Measurements from ENCODE around the gene LAMTOR5. TPM values are rescaled to one million over a fixed set of nuclear protein-coding genes. Genes with fewer than 3 reads are reported as not detected.
A peak's percentile ranks its signal among the peaks of the same experiment; 100 is the strongest.
"Not testable (repeated sequence)": the region's sequence is repeated elsewhere in the genome, so short reads cannot be mapped to it uniquely, and the experiment has no call there.

The LAMTOR5 gene
- total and polyA plus RNA-seq, 2 experiments from 2014 or later: 45.4 to 168 TPM

DNA sequence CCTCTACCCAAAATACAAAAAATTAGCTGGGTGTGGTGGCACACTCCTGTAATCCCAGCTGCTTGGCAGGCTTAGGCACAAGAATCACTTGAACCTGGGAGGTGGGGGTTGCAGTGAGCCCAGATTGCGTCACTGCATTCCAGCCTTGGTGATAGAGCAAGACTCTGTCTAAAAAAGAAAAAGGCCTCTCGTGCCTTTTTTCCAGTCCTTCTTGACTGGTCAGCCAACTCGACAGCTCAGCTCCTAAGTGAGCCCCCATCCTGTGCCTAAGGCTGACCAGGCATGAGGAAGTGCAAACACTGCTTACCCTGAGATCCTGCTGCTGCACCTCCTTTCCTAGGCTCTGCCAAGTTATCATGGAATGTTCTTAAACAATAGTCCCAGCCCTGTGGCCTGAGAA, 33.4 kb upstream of the LAMTOR5 start:
- Histone ChIP-seq H3K36me3 (replicated peaks; ENCODE audit: insufficient read depth, low read depth) (no peaks in the 10 kb centered on the region), H3K27me3 (no peaks in the 10 kb centered on the region), H3K4me3 (no peak overlapping the region), H3K27ac (peak overlapping the region; percentile 61), H3K4me2 (no peak overlapping the region), H2AFZ (no peak overlapping the region), H3K9me3 (ENCODE audit: low read depth) (no peaks in the 10 kb centered on the region), H4K20me1 (ENCODE audit: insufficient read depth, poor library complexity, severe bottlenecking) (no peaks in the 10 kb centered on the region), H3K4me1 (ENCODE audit: insufficient read depth) (peaks cover 20% of the 10 kb centered on the region), H3K79me2 (no peaks in the 10 kb centered on the region), H3K9me2 (replicated peaks; ENCODE audit: insufficient read depth) (no peaks in the 10 kb centered on the region)
- WGBS (ENCODE audit: low lambda C conversion rate, missing lambda C conversion rate): 38% methylated on average over 3 of the region's 3 CpGs
- no peak for DNase-seq (ENCODE audit: low spot score)
- no peak for TF ChIP-seq EZH2 (IDR thresholded peaks at IDR 0.05; ENCODE audit: borderline replicate concordance)
- TF ChIP-seq CTCF (IDR thresholded peaks at IDR 0.05; ENCODE audit: poor library complexity): no peak
- no peak for TF ChIP-seq EZH2phosphoT487 (IDR thresholded peaks at IDR 0.05; ENCODE audit: low read depth, severe bottlenecking, unreplicated experiment)

DNA sequence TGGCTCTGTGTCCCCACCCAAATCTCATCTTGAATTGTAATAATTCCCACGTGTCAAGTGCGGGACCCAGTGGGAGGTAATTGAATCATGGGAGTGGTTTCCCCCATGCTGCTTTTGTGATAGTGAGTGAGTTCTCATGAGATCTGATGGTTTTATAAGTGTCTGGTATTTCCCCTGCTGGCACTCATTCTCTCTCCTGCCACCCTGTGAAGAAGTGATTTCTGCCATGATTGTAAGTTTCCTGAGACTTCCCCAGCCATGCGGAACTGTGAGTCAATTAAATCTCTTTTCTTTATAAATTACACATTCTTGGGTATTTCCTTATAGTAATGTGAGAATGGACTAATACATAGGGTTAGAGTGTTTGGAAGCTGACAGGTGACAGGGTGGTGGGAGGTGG, 32.4 kb upstream of the LAMTOR5 start:
- H3K4me2 ChIP-seq; H2AFZ ChIP-seq; H3K27me3 ChIP-seq; H3K36me3 ChIP-seq (replicated peaks; ENCODE audit: insufficient read depth, low read depth); H3K4me3 ChIP-seq; H3K9me3 ChIP-seq (ENCODE audit: low read depth); H4K20me1 ChIP-seq (ENCODE audit: insufficient read depth, poor library complexity, severe bottlenecking); DNase-seq (ENCODE audit: low spot score); H3K9me2 ChIP-seq (replicated peaks; ENCODE audit: insufficient read depth); H3K79me2 ChIP-seq: not testable (repeated sequence)
- Histone ChIP-seq H3K27ac (peak overlapping the region; percentile 34), H3K4me1 (ENCODE audit: insufficient read depth) (peaks cover 20% of the 10 kb centered on the region)
- WGBS (ENCODE audit: low lambda C conversion rate, missing lambda C conversion rate): 88% methylated on average over 3 of the region's 3 CpGs

DNA sequence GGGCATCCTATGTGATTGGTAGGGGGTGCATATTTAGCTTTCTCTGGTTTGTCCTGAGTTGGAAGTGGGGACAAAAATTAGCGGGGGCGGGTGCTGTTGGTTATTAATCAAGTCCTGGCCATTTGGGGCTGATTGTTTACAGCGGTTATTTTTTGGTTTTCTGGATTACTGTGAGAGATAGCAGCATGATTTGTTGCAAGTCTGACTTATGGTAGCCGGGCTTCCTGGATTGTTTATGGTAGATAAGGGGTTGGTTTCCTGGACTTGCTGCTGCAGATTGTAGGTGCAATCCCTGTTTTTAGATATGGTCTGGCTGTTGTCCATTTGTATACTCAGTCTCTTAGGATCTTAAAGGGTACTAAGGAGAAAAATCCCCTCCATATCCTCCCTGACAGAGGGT, 31.4 kb upstream of the LAMTOR5 start:
- Histone ChIP-seq H3K36me3 (replicated peaks; ENCODE audit: insufficient read depth, low read depth) (no peaks in the 10 kb centered on the region), H3K27ac (peak overlapping the region; percentile 34), H4K20me1 (ENCODE audit: insufficient read depth, poor library complexity, severe bottlenecking) (no peaks in the 10 kb centered on the region), H3K4me1 (ENCODE audit: insufficient read depth) (peaks cover 20% of the 10 kb centered on the region), H3K9me2 (replicated peaks; ENCODE audit: insufficient read depth) (no peaks in the 10 kb centered on the region), H3K4me3 (no peak overlapping the region), H2AFZ (no peak overlapping the region), H3K27me3 (no peaks in the 10 kb centered on the region), H3K79me2 (no peaks in the 10 kb centered on the region), H3K9me3 (ENCODE audit: low read depth) (no peaks in the 10 kb centered on the region), H3K4me2 (no peak overlapping the region)
- WGBS (ENCODE audit: low lambda C conversion rate, missing lambda C conversion rate): 51% methylated on average over 4 of the region's 4 CpGs
- TF ChIP-seq EZH2 (IDR thresholded peaks at IDR 0.05; ENCODE audit: borderline replicate concordance): no peak
- TF ChIP-seq CTCF (IDR thresholded peaks at IDR 0.05; ENCODE audit: poor library complexity): no peak
- TF ChIP-seq EZH2phosphoT487 (IDR thresholded peaks at IDR 0.05; ENCODE audit: low read depth, severe bottlenecking, unreplicated experiment): no peak
- DNase-seq (ENCODE audit: low spot score): no peak

DNA sequence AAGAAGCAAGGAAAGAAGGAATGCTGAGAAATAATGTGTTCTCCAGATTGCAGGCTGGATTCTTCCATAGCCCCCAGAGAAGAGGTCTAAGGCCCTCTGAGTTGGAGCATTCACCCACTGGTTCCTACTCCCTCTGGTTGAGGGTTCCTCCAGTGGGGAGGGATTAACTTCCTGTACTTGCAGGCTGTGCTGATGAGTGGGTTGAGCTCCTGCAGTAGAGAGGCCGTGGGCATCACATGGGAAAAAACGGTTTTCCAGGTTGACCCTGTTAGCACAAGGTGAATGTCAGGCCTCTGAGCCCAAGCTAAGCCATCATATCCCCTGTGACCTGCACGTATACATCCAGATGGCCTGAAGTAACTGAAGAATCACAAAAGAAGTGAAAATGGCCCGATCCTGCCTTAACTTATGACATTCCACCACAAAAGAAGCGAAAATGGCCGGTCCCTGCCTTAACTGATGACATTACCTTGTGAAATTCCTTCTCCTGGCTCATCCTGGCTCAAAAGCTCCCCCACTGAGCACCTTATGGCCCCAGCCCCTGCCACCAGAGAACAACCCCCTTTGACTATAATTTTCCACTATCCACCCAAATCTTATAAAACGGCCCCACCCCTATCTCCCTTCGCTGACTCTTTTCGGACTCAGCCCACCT, 30.3 kb upstream of the LAMTOR5 start:
- not testable (repeated sequence) for H3K4me3 ChIP-seq; H2AFZ ChIP-seq; H3K79me2 ChIP-seq; DNase-seq (ENCODE audit: low spot score); H3K27me3 ChIP-seq; H3K4me2 ChIP-seq; H3K9me2 ChIP-seq (replicated peaks; ENCODE audit: insufficient read depth); H3K36me3 ChIP-seq (replicated peaks; ENCODE audit: insufficient read depth, low read depth); H4K20me1 ChIP-seq (ENCODE audit: insufficient read depth, poor library complexity, severe bottlenecking); H3K9me3 ChIP-seq (ENCODE audit: low read depth)
- Histone ChIP-seq H3K27ac (peak overlapping the region; percentile 35), H3K4me1 (ENCODE audit: insufficient read depth) (peaks cover 20% of the 10 kb centered on the region)
- 86% methylated on average over 9 of the region's 9 CpGs for WGBS (ENCODE audit: low lambda C conversion rate, missing lambda C conversion rate)

Measured in hepatocyte (in vitro differentiated cells).